Tibial nerve (tissue), 4 donors: ENCODE results near the gene C14orf180. TPM values are rescaled to one million over a fixed set of nuclear protein-coding genes. Genes with fewer than 3 reads are reported as not detected.
A peak's percentile ranks its signal among the peaks of the same experiment; 100 is the strongest.

Experiments used
- DNase-seq, 2 donors: peaks; one replicate each; pipeline ENCODE4 v3.0.0-alpha.2; 2019; ENCODE audit warnings: low spot score in 2 of 2
- H3K27ac ChIP-seq, 4 donors: fragments of 200-600 bp; sonication (generic) in 3 of 4; one replicate each; pipeline ENCODE4 v1.5.1; 2017 to 2019; ENCODE audit warnings: mild to moderate bottlenecking in 1 of 4
- H3K27me3 ChIP-seq, 2 donors: fragments of 200-600 bp; sonication (generic) in 1 of 2; one replicate each; pipeline versions ENCODE4 v1.5.1 to v1.6.0; 2017 to 2019
- H3K36me3 ChIP-seq, 3 donors: fragments of 200-600 bp; sonication (generic); one replicate each; pipeline ENCODE4 v1.5.1; 2018 to 2019
- H3K4me1 ChIP-seq, 4 donors: fragments of 200-600 bp; sonication (generic) in 3 of 4; one replicate each; pipeline ENCODE4 v1.5.1; 2017 to 2019
- H3K4me3 ChIP-seq, 4 donors: fragments of 200-600 bp; sonication (generic) in 3 of 4; one replicate each; pipeline ENCODE4 v1.5.1; 2017 to 2019; ENCODE audit warnings: mild to moderate bottlenecking in 1 of 4, moderate library complexity in 1 of 4
- H3K9me3 ChIP-seq, 4 donors: fragments of 200-600 bp; sonication (generic) in 3 of 4; one replicate each; pipeline ENCODE4 v1.5.1; 2017 to 2019
- EP300 ChIP-seq, 2 donors: sonication (generic); formaldehyde crosslinking; IDR thresholded peaks; one replicate each; pipeline ENCODE4 v1.6.1; 2017; ENCODE audit warnings: antibody characterized with exemption in 2 of 2, mild to moderate bottlenecking in 1 of 2
- POLR2A ChIP-seq, 2 donors: fragments of 450-650 bp; IDR thresholded peaks; one replicate each; pipeline ENCODE4 v1.6.1; 2017; ENCODE audit warnings: antibody characterized with exemption in 2 of 2, mild to moderate bottlenecking in 2 of 2, moderate library complexity in 2 of 2
- WGBS, 2 donors: methylation state at CpG; one replicate each; pipeline ENCODE4 v1.1.5; 2018; 5-methylcytosine and 5-hydroxymethylcytosine counted together
- total RNA-seq, 4 donors: library from RNA; depleted of rRNA; stranded (reverse); fragments of >200 nt; gene quantifications; one replicate each; pipeline ENCODE4 v1.1.0, GENCODE V29; 2016
- TF ChIP-seq, protein P1 (sequence below), 5 experiments: fragments of 200-600 bp in 3 of 5; fragments of 450-650 bp in 2 of 5; sonication (generic) in 3 of 5; IDR thresholded peaks; one replicate each; pipeline ENCODE4 v1.5.1; 2016 to 2019; ENCODE audit warnings: antibody characterized with exemption in 5 of 5, mild to moderate bottlenecking in 3 of 5, moderate library complexity in 2 of 5

C14orf180 gene
- total RNA-seq, 4 donors from 2014 or later: 6.1 to 31.2 (median 11.1) TPM

DNA sequence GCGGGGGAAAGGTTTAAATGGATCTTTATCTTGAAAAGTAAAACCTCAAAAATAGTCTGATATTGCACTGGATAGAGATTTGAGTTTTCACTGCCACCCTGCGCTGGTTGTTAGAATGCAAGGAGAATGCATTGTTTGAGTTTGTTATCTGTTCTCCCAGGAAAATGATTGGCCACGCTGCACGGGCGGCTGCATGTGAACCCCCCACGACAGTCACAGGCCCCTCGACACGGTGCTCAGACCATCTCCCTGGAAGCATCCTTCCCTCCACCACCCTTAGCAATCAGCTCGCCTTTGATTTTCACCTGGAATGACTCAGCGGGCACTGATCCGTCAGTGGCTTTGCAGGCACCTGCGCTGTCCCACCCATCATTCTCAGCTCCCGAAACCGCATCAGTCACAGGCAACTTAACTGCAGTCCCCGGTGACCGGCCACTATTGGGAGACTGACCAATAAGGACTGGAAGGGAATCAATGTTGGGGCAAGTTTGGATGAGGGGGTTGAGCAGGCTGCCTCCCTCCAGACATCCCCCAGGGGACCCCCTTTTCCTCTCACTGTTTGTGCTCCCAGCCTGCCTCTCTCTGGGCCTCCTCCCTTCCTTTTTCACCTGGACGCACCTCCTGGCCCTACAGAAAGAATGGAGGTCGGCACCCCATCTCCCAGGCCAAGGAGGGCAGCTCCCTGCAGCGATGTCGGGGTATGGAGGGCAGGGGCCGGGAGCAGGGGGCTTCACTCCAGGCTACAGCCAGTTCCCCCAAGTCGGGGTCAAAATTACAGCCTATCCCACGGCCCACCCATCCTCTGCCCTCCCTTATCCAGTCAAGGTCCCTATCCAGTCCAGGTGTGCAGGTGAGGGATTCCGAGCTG is 28.5 kb upstream of the C14orf180 start:
- no peak overlapping the region for H3K27ac ChIP-seq
- DNase-seq: peak in 1 of 2 donors; percentile 9
- TF ChIP-seq POLR2A (IDR thresholded peaks at IDR 0.05) (no peak), EP300 (IDR thresholded peaks at IDR 0.05) (no peak)
- TF ChIP-seq, protein P1, sequence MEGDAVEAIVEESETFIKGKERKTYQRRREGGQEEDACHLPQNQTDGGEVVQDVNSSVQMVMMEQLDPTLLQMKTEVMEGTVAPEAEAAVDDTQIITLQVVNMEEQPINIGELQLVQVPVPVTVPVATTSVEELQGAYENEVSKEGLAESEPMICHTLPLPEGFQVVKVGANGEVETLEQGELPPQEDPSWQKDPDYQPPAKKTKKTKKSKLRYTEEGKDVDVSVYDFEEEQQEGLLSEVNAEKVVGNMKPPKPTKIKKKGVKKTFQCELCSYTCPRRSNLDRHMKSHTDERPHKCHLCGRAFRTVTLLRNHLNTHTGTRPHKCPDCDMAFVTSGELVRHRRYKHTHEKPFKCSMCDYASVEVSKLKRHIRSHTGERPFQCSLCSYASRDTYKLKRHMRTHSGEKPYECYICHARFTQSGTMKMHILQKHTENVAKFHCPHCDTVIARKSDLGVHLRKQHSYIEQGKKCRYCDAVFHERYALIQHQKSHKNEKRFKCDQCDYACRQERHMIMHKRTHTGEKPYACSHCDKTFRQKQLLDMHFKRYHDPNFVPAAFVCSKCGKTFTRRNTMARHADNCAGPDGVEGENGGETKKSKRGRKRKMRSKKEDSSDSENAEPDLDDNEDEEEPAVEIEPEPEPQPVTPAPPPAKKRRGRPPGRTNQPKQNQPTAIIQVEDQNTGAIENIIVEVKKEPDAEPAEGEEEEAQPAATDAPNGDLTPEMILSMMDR (IDR thresholded peaks at IDR 0.05): no peak
- no peaks in the 10 kb centered on the region for H3K4me1 ChIP-seq
- H3K27me3 ChIP-seq: peaks cover 0 to 32% of the 10 kb centered on the region in 2 donors
- no peaks in the 10 kb centered on the region for H3K9me3 ChIP-seq
- H3K36me3 ChIP-seq: no peaks in the 10 kb centered on the region
- 81 to 82% methylated on average over 24 of the region's 24 CpGs for WGBS, 2 donors
- no peak overlapping the region for H3K4me3 ChIP-seq

DNA sequence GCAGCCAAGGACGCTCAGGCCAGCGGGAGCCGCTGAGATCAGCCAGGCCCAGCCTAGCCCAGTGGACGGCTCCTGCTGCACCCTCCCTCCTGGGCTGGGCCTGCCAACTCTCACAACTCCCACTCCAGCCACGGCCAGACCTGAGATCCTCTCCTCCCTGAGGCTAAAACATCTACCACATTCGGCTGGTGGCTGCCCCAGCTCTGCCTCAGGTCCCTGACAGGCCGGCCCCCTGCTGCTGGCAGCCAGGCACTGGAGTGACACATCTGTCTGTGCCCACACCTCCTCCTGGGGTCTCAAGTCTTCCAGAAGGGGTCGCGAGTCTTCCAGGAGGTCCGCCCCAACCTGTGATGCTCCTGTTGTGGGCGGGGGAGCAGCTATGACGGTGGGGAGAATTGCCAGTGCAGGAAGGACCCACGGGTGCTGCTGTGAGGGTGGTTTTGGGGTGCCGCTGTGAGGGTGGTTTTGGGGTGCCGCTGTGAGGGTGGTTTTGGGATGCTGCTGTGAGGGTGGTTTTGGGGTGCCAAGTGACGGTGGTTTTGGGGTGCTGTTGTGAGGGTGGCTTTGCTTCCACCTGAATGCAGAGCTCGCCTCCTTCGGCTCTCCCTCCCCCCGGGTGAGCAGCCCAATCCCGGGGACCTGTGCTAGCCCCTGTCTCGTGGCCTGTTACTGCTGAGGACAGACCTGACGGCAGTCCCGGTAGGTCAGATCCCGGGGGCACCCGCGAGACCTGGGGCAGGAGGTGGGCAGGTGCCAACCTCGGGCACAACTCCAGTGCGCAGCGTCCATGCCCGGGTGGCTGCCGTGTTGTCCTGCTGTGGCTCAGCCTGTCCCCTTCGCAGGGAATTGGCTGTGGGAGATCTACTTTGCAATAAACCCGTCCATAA is 27.5 kb upstream of the C14orf180 start:
- Histone ChIP-seq H3K36me3 (no peaks in the 10 kb centered on the region), H3K27ac (no peak overlapping the region), H3K4me1 (no peaks in the 10 kb centered on the region), H3K9me3 (no peaks in the 10 kb centered on the region), H3K4me3 (no peak overlapping the region), H3K27me3 (peaks cover 0 to 28% of the 10 kb centered on the region in 2 donors)
- no peak for TF ChIP-seq POLR2A (IDR thresholded peaks at IDR 0.05)
- TF ChIP-seq EP300 (IDR thresholded peaks at IDR 0.05): no peak
- TF ChIP-seq, protein P1 (IDR thresholded peaks at IDR 0.05): no peak
- 79 to 88% methylated on average over 21 to 31 of the region's 33 CpGs for WGBS, 2 donors
- DNase-seq: peak in 1 of 2 donors; percentile 3

DNA sequence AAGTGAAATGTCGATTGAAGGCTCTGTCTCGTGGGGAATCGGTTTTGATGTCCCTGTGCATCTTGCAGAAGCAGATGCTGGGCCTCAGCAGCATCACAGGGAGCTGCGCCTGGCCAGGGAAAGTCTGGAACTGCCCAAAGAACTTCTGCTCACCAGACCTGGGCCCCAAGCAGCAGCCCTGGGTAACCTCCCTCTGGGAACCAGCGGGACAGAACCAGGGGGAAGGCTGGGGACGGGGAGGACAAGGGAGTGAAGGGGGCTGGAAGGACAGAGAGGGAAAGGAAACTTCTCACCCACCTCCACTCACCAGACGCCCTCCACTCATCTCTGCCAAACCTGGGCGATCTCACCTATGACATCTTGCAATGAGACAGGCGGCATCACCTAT is 26.8 kb upstream of the C14orf180 start:
- Histone ChIP-seq H3K36me3 (no peaks in the 10 kb centered on the region), H3K27ac (no peak overlapping the region), H3K27me3 (peaks cover 0 to 21% of the 10 kb centered on the region in 2 donors), H3K9me3 (no peaks in the 10 kb centered on the region), H3K4me3 (no peak overlapping the region), H3K4me1 (no peaks in the 10 kb centered on the region)
- no peak for TF ChIP-seq EP300 (IDR thresholded peaks at IDR 0.05)
- TF ChIP-seq, protein P1 (IDR thresholded peaks at IDR 0.05): no peak
- TF ChIP-seq POLR2A (IDR thresholded peaks at IDR 0.05): no peak
- WGBS, 2 donors: 74 to 86% methylated on average over 9 of the region's 9 CpGs
- DNase-seq: no peak

DNA sequence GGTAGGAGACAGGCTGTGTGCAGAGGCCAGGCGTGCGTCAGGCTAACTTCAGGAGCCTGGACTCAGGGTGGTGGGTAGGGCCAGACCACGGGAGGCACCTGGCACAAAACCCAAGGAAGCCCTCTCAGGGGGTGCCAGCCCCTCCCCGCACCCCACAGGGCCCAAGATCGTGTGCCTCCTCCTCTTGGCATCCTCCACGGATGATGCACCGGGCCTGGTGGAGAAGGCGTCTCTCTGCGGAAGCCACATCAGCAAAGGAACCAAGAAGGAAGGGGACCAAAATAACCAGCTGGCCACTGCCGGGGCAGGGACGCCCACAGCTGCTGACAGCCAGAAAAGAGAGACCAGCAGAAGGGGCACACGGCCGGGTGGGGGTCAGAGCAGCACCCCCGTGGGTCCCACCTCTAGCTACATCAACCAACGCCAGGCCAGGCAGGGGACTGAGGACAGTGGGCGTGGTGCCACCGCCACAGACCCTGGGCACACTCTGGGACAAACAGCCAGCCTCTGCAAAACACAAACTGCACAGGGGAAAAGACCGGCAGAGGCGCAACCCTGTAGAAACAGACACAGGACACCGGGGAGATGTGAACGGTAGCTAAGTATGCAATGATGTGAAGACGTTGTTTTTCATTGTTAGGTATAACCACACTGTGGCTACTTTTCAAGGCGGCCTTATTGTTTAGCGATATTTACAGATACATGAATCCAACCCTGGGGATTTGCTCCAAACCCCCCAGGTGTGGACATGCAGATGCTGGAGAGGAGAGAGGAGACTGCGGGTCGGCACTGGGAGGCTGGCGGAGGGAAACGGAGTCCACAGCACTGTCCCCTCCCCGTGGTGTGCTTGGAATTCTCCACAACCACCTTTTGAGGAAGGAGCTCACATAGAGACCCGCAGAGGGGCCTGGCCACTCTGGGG is 26.1 kb upstream of the C14orf180 start:
- no peak for DNase-seq
- H3K27me3 ChIP-seq: peaks cover 0 to 16% of the 10 kb centered on the region in 2 donors
- 78 to 87% methylated on average over 23 to 30 of the region's 30 CpGs for WGBS, 2 donors
- no peaks in the 10 kb centered on the region for H3K9me3 ChIP-seq
- H3K27ac ChIP-seq: no peak overlapping the region
- H3K4me3 ChIP-seq: no peak overlapping the region
- H3K4me1 ChIP-seq: no peaks in the 10 kb centered on the region
- H3K36me3 ChIP-seq: no peaks in the 10 kb centered on the region
- TF ChIP-seq, protein P1 (IDR thresholded peaks at IDR 0.05): no peak
- no peak for TF ChIP-seq POLR2A (IDR thresholded peaks at IDR 0.05)
- no peak for TF ChIP-seq EP300 (IDR thresholded peaks at IDR 0.05)
